DND-41 (cell line): ENCODE measurements around the gene NBAS.
"Not testable (repeated sequence)": the region's sequence is repeated elsewhere in the genome, so short reads cannot be mapped to it uniquely, and the experiment has no call there.

Experiments
- ATAC-seq: fragments of 200-7000 bp; cut with Tn5 transposase; 3 replicates; pipeline ENCODE4 v1.9.1; 2021; ENCODE audit warnings: low read depth; ENCODE audit not compliant: insufficient read depth
- DNase-seq: peaks from one replicate; pipeline ENCODE4 v3.0.0-alpha.2; 2020
- H2AFZ ChIP-seq: 2 replicates; pipeline ENCODE4 v1.6.0; 2012; ENCODE audit warnings: low read depth, low read length
- H3K27ac ChIP-seq: 2 replicates; pipeline ENCODE4 v1.5.1; 2012; ENCODE audit warnings: low read length, inconsistent platforms
- H3K27me3 ChIP-seq: fragments of 200-600 bp; sonication (generic); 2 replicates; pipeline ENCODE4 v1.6.0; 2012; ENCODE audit warnings: low read length, mild to moderate bottlenecking, inconsistent platforms; ENCODE audit not compliant: insufficient read depth, poor library complexity
- H3K36me3 ChIP-seq: 2 replicates; pipeline ENCODE4 v1.5.1; 2012; ENCODE audit warnings: low read length, inconsistent platforms; ENCODE audit not compliant: insufficient read depth
- H3K4me1 ChIP-seq: 2 replicates; pipeline ENCODE4 v1.5.1; 2012; ENCODE audit warnings: mild to moderate bottlenecking, low read length; ENCODE audit not compliant: insufficient read depth
- H3K4me2 ChIP-seq: 2 replicates; pipeline ENCODE4 v1.6.0; 2012; ENCODE audit warnings: mild to moderate bottlenecking, moderate library complexity, low read length, inconsistent platforms; ENCODE audit not compliant: insufficient read depth
- H3K4me3 ChIP-seq, 2 experiments: fragments of 200-600 bp in 1 of 2; shearing (Covaris generic) in 1 of 2; 2 replicates each; pipeline ENCODE4 v1.5.1; 2012 to 2016; ENCODE audit warnings: inconsistent platforms in 2 of 2, low read length in 2 of 2, mild to moderate bottlenecking in 2 of 2, low read depth in 1 of 2, moderate library complexity in 1 of 2
- H3K79me2 ChIP-seq: 2 replicates; pipeline ENCODE4 v1.6.0; 2012; ENCODE audit warnings: low read length, inconsistent platforms; ENCODE audit not compliant: insufficient read depth
- H3K9ac ChIP-seq: 2 replicates; pipeline ENCODE4 v1.6.0; 2012; ENCODE audit warnings: low read depth, mild to moderate bottlenecking, inconsistent platforms, low read length, moderate library complexity
- H3K9me3 ChIP-seq: 2 replicates; pipeline ENCODE4 v1.5.1; 2012; ENCODE audit warnings: low read length, moderate library complexity, mild to moderate bottlenecking, inconsistent platforms; ENCODE audit not compliant: insufficient read depth, severe bottlenecking
- H4K20me1 ChIP-seq: 2 replicates; pipeline ENCODE4 v1.6.0; 2012; ENCODE audit warnings: low read length; ENCODE audit not compliant: insufficient read depth
- CTCF ChIP-seq: IDR thresholded peaks from 2 replicates; pipeline ENCODE4 v1.5.1; 2012; ENCODE audit warnings: borderline replicate concordance, low read length, moderate library complexity, mild to moderate bottlenecking; ENCODE audit not compliant: poor library complexity, severe bottlenecking; ENCODE audit errors: extremely low read depth
- EZH2 ChIP-seq: IDR thresholded peaks from 3 replicates; pipeline ENCODE4 v1.6.1; 2012; ENCODE audit warnings: borderline replicate concordance, low read depth, mild to moderate bottlenecking, moderate library complexity, low read length, inconsistent platforms; ENCODE audit not compliant: severe bottlenecking

The NBAS gene

GRCh38 chr2:15507061-15507460 lies 54.1 kb downstream of the NBAS start:
- no peak for DNase-seq
- no peak overlapping the region for H3K9ac ChIP-seq
- no peaks in the 10 kb centered on the region for H3K9me3 ChIP-seq
- no peak overlapping the region for H3K27ac ChIP-seq
- H3K36me3 ChIP-seq, result peaks cover 16% of the 10 kb centered on the region
- no peak overlapping the region for H2AFZ ChIP-seq
- no peaks in the 10 kb centered on the region for H3K27me3 ChIP-seq
- H4K20me1 ChIP-seq, result no peaks in the 10 kb centered on the region
- no peak overlapping the region for H3K4me3 ChIP-seq
- H3K4me1 ChIP-seq, result no peaks in the 10 kb centered on the region
- no peak for ATAC-seq
- TF ChIP-seq EZH2 (no peak), CTCF (no peak)
- H3K4me2 ChIP-seq, result no peak overlapping the region
- no peaks in the 10 kb centered on the region for H3K79me2 ChIP-seq

- DNase-seq (no peak), ATAC-seq (no peak)
- Histone ChIP-seq H3K79me2 (no peaks in the 10 kb centered on the region), H3K27me3 (no peaks in the 10 kb centered on the region), H3K36me3 (peaks cover 16% of the 10 kb centered on the region), H3K4me3 (no peak overlapping the region), H2AFZ (no peak overlapping the region), H4K20me1 (no peaks in the 10 kb centered on the region), H3K4me2 (no peak overlapping the region), H3K27ac (no peak overlapping the region), H3K4me1 (no peaks in the 10 kb centered on the region), H3K9ac (no peak overlapping the region), H3K9me3 (no peaks in the 10 kb centered on the region)
- no peak for TF ChIP-seq CTCF
- TF ChIP-seq EZH2, result no peak
These were observed 54.8 kb downstream of the NBAS start for GRCh38 chr2:15506229-15506819.

GRCh38 chr2:15504882-15505663 lies 56.1 kb downstream of the NBAS start:
- H4K20me1 ChIP-seq, result no peaks in the 10 kb centered on the region
- H3K27me3 ChIP-seq, result no peaks in the 10 kb centered on the region
- no peaks in the 10 kb centered on the region for H3K4me1 ChIP-seq
- no peaks in the 10 kb centered on the region for H3K9me3 ChIP-seq
- no peak overlapping the region for H2AFZ ChIP-seq
- no peaks in the 10 kb centered on the region for H3K79me2 ChIP-seq
- H3K4me2 ChIP-seq, result no peak overlapping the region
- DNase-seq, result no peak
- TF ChIP-seq EZH2 (no peak), CTCF (no peak)
- H3K9ac ChIP-seq, result no peak overlapping the region
- no peak overlapping the region for H3K27ac ChIP-seq
- H3K36me3 ChIP-seq, result peaks cover 11% of the 10 kb centered on the region
- H3K4me3 ChIP-seq, result no peak overlapping the region
- ATAC-seq, result no peak

- H2AFZ ChIP-seq, H3K79me2 ChIP-seq, H4K20me1 ChIP-seq, H3K9ac ChIP-seq, H3K9me3 ChIP-seq, H3K4me2 ChIP-seq, H3K27ac ChIP-seq, ATAC-seq, H3K4me3 ChIP-seq, DNase-seq, H3K4me1 ChIP-seq, H3K27me3 ChIP-seq: not testable (repeated sequence)
- peaks cover 23% of the 10 kb centered on the region for H3K36me3 ChIP-seq
These were observed 61.9 kb downstream of the NBAS start for GRCh38 chr2:15499251-15499650.
